NCI-H1105 (cell line): ENCODE measurements around the gene PCSK2.

Source experiments
- DNase-seq: peaks from one replicate; lab custom pipeline; 2025; lab: John Stamatoyannopoulos, UW

Gene PCSK2

DNA sequence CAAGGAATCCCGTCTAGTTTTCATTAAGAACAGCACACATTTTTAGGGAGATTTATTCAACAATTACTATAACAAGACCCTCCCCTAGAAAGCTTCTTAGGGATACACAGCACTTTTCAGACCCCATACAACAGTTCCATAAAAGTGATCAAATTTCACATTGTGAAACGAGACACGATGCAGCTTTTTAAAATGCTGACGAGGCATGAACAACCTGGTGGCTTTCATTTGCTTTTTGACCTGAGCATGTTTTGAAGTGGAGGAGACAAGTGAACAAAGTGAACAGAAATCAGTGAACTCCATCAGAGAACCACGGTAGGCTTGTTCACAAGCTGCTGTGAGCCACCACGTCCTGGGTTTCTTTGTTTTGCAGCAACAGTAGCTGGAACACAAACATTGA is 112.2 kb downstream of the PCSK2 start:
- no peak for DNase-seq

DNA sequence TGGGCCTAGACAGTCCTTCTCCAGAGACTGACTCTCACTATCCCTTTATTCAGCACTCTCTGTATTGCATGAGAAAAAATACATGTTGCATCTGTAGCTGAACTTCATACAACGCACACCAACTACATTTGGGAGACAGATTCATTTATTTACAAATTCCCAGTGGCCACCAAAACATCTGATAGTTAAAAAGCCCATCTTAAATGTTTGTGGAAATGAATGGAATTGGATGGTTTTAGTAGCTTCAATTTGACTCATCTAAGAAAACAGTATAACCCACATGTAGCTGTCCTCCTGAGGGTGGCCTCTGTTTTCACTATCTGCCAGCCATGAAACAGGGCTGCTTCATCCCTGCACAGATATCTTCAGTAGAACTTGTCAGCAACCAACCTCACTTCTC is 116.3 kb downstream of the PCSK2 start:
- DNase-seq: no peak

DNA sequence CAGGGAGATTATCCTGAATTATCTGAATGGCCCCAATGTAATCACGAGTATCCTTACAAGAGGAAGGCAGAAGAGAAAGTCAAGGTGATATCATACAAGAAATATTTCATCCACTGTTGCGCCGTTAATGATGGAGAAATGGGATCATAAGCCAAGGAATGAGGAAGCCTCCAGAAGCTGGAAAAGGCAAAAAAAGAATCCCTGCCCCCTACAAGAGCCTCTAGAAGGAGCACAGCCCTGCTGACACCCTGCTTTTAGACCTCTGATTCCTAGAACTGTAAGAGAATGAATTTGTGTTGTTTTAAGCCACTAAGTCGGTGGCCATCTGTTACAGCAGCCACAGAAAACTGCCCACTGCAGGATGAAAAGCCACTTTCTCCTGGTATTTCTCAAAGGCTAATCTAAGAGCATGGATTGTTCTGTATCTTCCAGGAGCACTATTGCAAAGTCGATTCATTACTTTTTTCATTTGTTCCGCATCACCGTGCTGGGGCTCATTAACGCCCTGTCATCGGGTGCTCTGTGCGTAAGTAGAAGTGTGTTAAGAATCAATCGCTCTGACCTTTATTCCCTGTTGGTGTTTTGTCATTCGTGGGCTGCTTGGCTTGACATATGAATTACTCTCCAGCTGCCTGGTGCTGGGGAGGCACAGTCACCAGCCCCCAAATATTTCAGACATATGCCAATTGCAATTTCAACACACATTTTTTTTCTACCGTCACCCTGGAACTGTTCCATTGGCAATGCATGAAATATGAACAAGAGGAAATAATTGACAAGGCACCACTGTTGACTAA is 117.0 kb downstream of the PCSK2 start:
- no peak for DNase-seq

DNA sequence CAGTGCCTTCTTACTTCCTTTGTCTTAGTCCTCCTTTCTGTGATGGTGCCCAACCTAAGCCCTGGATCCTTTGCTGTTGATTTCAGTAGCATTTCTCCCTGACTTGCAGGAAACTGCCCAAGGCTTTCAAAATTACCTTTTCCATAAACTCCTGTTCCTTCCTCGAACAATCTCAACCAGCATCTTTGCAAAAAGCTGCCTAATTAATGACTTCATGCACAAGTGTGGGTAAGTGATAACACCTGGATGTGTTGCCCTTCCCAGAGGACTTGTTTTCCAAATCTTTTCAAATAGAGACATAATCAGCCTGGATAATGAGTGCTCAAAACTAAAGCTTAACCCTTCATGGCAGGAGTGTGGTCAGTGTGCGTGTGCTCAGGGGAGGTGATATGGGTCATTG is 118.0 kb downstream of the PCSK2 start:
- no peak for DNase-seq

DNA sequence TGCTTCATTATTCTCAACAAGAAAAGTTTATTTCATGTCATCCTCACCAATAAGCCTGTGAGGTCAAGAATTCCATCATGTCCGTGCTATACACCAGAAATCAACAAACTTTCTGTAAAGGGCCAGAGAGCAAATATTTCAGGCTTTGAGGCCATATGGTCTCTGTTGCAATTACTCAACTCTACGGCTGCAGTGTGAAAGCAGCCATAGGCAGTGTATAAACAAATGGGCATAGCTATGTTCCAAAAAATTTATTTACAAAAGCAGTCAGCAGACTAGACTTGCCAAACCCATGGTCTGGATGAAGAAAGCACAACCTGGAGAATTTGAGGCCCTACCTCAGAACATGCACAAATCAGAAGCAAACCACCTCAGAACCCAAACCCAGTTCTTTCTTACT is 118.5 kb downstream of the PCSK2 start:
- no peak for DNase-seq

DNA sequence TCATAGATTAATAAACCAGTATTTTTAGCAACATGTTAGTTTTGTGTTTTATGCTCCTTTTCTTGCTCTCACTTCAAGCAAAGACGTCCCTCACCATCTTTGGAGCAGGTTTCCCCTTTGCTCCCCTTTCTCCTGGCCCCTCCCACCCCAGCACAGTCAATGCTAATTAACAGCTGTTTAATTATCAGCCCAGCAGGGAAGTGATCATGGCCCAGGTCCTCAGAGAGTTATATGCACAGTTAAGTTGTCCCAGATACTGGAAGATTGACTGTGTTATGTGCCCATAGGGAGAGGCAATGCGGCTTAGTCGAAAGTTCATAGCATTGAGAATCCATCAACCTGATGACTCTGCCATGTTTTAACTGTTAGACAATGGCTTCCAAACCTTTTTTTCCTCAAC is 123.5 kb downstream of the PCSK2 start:
- DNase-seq: no peak

DNA sequence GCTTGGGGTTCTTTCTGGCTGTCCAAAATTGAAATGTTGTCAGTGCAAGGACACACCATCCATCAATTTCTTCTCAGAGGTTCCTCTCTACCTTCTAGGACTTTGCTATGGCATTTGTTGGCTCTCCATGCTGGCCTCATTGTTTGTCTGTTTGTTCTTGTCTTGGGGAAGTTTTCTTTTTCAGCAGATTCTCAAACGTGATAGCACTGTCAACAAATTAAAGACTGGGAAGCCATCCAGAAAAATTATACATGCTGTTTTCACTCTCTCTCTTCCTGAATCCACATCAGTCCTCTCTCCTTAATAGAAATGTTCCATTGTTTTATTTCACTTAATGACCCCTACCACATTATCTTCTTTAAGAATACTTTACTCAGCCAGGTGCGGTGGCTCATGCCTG is 130.4 kb downstream of the PCSK2 start:
- peak; percentile 60 for DNase-seq

DNA sequence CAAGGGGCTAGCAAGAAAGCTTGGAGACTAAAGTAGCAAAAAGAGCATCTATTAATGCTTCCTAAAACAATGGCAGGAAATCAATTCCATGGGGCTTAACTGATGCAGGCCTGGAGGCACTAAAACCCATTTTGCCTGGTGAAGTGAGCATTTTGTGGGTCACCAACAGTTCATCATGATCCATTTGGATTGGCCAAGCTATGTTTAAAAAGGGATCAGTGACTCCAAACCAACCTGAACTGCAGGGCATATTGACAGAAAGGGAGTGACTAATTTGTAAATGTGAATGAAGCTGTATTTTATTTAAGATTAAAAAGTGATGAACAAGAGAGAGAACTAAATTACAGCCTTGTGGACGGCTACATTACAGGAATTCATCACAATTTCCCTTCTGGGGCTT is 132.0 kb downstream of the PCSK2 start:
- no peak for DNase-seq

DNA sequence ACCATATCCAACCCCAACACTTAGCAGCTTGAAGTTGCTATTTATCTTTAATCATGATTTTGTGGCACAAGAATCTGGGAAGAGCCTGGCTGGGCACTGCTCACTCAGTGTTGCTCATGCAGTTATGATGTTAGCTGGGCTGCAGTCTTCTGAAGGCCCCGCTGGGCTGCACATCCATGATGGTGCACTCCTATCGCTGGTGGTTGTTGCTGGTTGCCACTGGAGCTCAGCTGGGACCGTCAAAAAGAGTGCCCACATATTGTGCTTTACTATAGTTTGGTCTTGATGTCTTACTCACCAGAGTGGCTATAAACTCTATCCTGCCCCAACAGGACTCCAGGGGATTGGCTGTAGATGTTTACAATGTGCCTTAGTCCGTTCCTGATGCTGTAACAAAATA is 137.8 kb downstream of the PCSK2 start:
- DNase-seq: no peak

DNA sequence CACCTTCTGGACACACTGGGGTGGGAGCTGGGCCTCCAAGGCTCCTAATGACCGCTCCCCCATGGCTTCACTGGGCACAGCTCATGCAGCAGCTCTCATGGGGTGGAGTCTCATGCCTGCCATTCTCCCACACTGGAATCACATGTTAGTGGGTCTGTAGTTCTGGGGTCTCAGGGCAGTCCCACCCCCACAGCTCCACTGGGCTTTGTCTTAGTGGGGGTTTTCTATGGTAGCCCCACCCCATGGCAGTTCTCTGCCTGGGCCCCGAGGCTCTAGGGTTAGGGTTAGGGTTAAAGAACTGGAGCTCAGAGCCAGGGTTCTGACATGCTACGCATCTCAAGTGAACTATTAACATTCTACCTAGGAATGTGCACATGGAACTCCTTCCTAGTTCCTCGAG is 139.0 kb downstream of the PCSK2 start:
- DNase-seq: no peak

DNA sequence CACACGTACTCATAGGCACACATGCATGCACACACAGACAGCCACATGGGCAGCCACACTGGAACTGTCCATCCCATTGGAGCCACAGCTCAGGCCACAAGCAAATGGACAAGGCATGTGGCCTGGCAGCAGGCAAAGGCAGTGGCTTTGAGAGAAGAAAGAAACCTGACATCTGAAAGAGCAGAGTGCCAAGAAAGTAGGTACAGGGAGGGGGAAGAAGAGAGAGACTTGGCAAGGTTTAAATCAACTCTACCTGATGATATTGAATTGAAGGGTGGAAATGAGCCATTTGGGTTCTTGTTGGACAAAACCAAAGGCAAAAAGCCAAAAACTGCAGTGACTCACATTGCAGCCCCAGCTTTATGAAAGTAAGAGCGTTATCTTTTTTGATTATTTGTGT is 142.7 kb downstream of the PCSK2 start:
- DNase-seq: no peak

DNA sequence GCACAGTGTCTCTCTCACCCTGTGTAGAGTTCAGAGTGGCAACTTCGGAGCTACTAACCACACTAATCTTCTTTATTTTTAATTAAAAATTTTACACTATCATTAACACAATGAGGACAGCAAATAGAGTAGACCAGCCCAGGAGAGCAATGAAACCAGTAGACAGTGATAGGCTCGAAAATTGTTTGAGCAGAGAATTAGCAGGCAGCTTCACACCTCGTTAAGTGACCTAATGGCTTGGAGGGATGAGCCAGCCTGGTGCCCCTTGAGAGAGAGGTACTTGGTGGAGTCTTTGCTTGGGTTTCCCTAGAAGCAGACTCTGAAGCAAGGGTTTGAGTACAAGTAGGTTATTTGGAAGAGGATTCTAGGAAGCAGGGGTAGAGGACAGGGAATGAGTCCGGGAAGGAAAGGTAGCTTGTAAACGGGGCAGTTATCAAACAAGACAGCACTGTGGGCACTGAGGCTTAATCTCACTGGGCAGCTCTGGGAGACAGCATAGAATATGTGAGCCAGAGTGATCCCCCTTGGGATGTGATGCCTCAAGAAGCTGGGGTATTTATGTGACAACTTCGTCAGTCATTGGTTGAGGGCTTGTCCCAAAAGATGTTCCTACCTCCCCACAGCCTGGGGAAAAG is 146.1 kb downstream of the PCSK2 start:
- DNase-seq: no peak

DNA sequence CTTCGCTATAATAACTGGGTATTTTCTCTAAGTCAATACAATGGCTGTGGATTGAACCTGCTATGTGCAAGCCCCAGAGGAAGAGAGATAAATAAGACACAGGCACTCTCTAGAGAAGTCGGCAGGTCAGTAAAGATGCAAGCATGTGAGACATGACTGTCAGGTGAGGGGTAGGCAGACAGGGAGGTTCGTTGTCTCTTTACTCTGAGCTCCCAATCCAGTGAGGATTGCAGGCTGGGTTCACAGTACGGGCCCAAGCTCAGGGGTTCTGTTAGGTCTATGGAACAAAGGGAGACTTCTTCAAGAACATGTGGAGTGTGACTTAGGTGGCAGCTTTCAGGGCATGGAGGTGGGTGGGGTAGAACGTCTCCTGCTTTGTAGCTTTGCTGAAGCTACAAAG is 147.2 kb downstream of the PCSK2 start:
- no peak for DNase-seq

DNA sequence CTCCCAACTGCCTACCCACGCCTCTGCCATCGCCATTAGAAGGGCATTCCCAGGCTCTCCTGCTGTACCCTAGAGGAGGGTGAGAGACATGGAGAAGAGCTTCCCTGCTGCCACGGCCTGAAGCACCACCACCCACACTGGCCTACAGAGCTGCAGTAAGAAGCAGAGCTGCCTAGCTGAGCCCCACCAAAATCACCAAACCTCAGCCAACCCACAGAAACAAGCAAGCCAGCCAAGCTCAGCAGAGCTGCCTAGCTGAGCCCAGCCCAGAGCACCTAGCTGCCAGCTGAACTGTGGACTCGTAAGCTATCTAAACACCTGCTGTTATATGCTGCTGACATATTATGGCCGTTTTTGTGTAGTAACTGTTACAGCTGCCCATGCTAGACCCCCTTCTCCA is 149.2 kb downstream of the PCSK2 start:
- DNase-seq: no peak

DNA sequence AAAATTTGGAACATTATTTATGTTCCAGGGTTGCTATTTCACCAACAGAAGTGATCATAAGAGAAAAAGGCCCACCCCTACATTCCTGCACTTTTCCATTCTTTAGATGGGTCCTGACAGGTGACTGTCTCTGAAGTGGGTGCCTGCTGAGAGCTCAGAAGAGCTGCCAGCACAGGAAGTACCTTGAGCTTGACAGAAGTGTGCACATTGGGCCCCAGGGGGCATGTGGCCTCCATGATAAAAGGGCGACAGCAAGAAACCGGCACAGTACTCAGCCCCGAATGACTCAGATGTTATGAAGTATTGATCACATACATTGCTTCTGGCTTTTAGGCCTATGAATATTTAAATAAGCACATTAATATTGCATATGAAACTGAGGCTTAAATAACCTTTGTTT is 150.4 kb downstream of the PCSK2 start:
- no peak for DNase-seq

DNA sequence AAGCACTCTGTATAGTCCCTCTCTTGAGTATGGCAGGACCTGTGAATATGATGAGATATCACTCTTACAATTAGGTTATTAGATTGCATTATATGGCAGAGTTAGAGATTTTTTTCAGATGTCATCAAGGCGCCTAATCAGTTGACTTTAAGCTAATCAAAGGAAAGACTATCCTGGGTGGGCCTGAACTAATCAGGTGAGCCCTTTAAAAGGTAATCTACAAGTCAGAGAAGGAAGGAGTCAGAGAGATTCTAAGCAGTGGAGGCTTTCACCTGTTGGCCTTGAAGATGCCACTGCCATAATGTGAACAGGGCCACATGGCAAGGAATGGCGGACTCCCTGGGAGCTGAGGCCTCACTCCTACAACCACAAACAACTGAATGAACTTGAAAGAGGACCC is 152.8 kb downstream of the PCSK2 start:
- DNase-seq: no peak

DNA sequence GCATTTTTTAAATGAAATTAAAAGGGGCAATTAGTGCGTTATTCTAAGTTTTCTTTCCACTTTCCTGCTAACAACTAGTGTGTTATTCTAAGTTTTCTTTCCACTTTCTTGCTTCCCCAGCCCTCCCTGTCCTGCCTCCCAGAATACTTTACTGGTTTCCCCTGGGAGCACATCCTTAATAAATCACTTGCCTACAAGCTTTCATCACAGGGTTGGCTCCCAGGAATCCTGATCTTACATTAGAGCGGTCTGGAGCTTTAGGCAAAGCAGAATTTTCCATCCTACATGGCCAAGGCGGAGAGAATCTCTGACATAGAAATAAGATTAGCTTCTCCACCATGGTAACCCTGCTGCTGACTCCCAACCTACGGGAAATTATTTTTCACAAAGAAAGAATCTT is 154.0 kb downstream of the PCSK2 start:
- no peak for DNase-seq

DNA sequence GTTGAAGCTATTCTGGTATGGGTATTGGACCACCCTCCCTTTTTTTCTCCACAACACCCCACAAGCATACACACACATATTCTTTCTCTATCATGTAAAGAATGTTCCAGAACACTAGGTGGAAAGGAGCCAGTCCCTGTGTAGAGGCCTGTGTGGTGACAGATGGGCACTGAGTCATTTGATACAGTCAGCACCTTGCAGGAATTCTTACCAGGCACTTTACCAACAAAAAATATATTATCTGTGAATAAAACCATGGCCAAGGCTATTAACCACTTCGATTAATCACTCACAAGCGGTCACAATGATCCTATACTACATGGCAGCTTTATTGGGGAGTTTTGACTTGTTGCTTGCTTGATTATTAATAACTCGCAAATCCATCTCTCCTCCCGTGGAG is 154.9 kb downstream of the PCSK2 start:
- DNase-seq: no peak

DNA sequence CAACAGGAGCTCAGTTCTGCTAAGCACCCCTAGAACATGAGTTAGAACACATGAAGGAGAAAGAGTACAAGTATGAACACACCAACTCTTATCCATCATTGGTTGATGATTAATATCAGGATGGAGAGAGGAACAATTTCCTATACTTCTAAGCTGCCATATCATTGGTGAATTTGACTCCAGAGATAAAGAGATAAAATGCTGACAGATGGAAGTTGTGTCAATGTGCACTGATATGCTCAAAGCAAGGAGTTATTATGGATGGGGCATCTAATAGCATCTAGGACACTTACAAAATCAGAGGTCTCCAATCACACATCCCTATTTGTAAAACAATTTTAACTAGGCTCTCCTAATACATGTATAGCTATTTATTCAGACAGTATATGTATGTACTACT is 159.0 kb downstream of the PCSK2 start:
- no peak for DNase-seq

DNA sequence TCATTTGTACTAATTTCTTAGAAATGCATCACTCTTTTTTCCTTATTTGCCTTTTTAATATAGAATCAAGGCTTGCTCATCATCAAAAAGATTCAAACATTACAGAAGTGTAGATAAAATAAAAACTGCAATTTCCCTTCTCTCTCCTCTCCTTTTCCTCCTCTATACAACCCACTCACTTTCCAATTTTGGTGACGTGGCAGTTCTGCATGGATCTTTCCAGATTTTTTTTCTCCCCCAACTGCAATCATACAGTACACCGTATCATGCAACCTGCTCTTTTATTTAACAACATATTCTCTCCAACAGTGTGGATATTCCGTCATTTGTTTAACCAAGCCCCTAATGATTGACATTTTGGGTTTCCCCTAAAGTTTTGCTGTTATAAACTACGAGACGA is 163.8 kb downstream of the PCSK2 start:
- no peak for DNase-seq

DNA sequence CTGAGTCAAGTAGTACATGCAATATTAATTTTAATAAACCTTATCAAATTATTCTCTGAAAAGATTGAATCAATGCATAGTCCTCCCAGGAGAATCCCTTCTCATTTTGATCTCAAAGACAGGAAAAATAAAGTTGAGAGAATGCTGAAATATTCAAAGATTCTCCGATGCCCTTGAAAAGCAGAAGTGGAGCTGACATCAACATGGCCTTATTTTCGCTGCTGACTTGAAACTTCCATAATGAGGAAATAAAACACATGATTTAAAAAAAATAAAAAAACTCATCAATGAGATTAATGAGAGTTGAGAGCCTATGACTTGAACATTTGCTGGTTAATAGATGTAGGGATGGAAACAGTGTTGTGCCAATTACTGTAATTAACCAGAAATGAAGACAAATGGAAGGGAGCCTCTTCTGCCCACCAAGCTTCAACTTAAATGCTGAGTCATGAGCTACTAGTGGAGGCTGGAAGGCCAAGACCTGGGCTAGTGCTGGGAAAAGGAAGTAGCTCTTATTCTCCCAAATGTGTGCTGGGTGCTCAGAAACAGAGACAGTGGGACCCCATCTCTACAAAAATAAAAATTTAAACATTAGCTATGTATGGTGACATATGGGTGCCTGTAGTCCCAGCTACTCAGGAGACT is 164.4 kb downstream of the PCSK2 start:
- no peak for DNase-seq

DNA sequence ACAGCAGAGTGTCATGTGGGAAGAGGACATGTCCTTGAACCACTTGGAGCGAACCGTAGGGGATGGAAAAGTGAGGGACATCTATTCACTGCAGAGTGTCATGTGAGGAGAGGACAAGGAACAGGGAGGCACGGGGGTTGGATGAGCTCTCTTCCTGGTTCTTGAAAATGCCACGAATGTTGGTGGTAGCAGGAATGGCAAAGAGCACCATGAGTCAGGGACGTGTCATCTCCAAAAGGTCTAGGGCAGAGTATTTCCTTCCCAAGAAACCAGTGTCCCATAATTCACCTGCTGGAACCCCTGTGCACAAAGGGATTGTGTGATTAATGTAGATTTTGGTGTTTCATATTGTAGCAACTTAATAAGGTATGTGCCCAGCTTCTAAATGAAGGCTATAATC is 167.6 kb downstream of the PCSK2 start:
- DNase-seq: no peak

DNA sequence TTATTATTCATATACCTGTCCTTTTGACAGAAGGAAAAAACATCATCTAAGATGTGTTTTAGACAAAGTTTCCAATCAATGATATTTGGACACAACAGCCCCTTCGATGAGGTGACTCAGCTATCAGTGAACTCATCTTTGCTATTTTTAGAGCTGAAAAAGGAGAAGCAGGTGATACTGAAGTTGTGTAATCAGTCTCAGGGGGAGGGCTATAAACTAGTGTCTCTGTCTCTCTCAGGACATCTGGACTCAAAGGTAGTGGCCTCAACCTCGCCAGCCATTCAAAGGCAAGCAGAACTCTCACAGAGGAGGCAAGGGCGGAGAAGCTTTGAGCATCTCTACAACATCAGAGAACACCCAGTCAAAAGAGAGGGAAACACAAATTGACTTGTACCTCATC is 168.9 kb downstream of the PCSK2 start:
- no peak for DNase-seq
